Measurements from ENCODE around the gene CIB4. TPM values are rescaled to one million over a fixed set of nuclear protein-coding genes. Genes with fewer than 3 reads are reported as not detected.

The CIB4 gene
- total RNA-seq, 1 donor from 2014 or later: not detected

DNA sequence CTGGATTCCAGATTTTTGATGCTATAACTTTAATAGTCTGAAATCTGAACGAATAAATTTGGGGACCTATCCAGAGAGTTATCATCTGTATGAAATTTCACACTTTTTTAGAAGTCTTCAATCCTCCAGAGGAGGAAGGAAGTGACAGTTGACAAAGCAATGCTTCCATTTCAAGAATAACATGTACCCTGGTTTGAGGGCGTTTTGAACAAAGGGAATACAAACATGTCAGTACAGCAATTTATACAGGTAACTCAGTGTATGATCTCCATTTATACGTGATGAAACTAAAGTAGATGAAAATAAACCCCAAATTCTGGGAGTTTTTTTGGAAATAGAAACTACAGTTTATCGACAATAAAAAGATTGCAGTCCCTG, 42.2 kb downstream of the CIB4 start:
- Mint-ChIP-seq H3K36me3 (ENCODE audit: low read depth) (no peaks in the 10 kb centered on the region), H3K4me3 (ENCODE audit: unreplicated experiment) (no peak overlapping the region), H3K27ac (ENCODE audit: unreplicated experiment) (no peak overlapping the region), H3K27me3 (ENCODE audit: low read depth) (peaks cover 48% of the 10 kb centered on the region), H3K4me1 (ENCODE audit: low read depth) (no peaks in the 10 kb centered on the region), H3K9me3 (ENCODE audit: low read depth) (no peaks in the 10 kb centered on the region)
- TF ChIP-seq, protein P1, sequence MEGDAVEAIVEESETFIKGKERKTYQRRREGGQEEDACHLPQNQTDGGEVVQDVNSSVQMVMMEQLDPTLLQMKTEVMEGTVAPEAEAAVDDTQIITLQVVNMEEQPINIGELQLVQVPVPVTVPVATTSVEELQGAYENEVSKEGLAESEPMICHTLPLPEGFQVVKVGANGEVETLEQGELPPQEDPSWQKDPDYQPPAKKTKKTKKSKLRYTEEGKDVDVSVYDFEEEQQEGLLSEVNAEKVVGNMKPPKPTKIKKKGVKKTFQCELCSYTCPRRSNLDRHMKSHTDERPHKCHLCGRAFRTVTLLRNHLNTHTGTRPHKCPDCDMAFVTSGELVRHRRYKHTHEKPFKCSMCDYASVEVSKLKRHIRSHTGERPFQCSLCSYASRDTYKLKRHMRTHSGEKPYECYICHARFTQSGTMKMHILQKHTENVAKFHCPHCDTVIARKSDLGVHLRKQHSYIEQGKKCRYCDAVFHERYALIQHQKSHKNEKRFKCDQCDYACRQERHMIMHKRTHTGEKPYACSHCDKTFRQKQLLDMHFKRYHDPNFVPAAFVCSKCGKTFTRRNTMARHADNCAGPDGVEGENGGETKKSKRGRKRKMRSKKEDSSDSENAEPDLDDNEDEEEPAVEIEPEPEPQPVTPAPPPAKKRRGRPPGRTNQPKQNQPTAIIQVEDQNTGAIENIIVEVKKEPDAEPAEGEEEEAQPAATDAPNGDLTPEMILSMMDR (IDR thresholded peaks at IDR 0.05): no peak
- no peak for DNase-seq (ENCODE audit: low spot score)

DNA sequence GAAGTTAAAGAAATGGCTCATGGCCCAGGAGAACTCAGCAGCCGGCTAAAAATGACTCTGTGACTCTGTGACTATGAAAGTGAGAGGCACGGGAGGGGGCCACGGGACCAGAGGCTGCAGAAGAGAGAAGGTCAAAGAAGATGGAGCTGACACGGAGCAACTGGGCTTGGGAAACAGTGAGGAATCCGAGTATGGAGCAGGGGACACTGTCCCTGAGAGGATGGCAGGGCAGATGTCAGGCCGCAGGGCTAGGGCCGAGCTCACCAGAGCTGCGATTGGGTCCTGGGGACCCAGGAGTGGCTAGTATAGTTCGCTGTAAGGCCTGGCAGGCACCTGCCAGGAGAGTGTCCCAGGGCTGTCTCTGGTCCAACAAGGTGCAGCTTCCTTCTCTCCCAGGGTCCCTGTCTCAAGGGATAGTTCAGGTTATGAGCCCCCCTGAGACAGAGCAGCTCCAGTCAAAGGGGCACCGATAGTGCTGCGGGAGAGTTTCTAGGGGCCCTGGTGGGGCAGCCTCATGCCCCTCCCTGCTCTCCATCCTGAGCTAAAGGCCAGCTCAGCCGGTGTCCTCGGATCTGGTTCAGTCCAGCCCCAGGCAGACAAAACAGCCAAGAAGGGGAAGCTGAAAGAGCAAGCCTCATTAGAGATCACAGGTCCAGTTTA, 42.7 kb downstream of the CIB4 start:
- no peak overlapping the region for H3K27ac Mint-ChIP-seq (ENCODE audit: unreplicated experiment)
- H3K36me3 Mint-ChIP-seq (ENCODE audit: low read depth): no peaks in the 10 kb centered on the region
- no peak for DNase-seq (ENCODE audit: low spot score)
- H3K4me1 Mint-ChIP-seq (ENCODE audit: low read depth): no peaks in the 10 kb centered on the region
- TF ChIP-seq, protein P1 (IDR thresholded peaks at IDR 0.05): no peak
- no peaks in the 10 kb centered on the region for H3K9me3 Mint-ChIP-seq (ENCODE audit: low read depth)
- peaks cover 51% of the 10 kb centered on the region for H3K27me3 Mint-ChIP-seq (ENCODE audit: low read depth)
- H3K4me3 Mint-ChIP-seq (ENCODE audit: unreplicated experiment): no peak overlapping the region

DNA sequence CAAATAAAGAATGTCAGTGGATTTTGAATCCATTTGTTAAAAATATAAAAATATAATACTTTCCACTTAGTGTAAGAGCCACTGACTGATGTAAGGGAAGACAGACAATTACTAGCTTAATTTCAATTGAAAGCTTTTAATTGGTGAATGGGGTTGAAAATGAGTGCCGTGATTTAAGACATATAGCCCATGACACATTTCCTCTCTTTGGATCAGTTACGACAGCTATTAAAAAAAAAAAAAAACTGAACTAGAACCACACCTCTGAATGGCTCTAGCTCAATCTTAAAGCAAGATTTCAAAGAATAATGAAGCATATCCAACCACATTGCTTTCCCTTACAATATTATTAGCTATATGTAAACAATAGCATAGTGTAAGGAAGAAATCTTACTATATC, 44.0 kb downstream of the CIB4 start:
- Mint-ChIP-seq H3K4me1 (ENCODE audit: low read depth) (no peaks in the 10 kb centered on the region), H3K36me3 (ENCODE audit: low read depth) (no peaks in the 10 kb centered on the region), H3K4me3 (ENCODE audit: unreplicated experiment) (no peak overlapping the region), H3K9me3 (ENCODE audit: low read depth) (no peaks in the 10 kb centered on the region), H3K27ac (ENCODE audit: unreplicated experiment) (no peak overlapping the region), H3K27me3 (ENCODE audit: low read depth) (peaks cover 50% of the 10 kb centered on the region)
- DNase-seq (ENCODE audit: low spot score): no peak
- TF ChIP-seq, protein P1 (IDR thresholded peaks at IDR 0.05): no peak

DNA sequence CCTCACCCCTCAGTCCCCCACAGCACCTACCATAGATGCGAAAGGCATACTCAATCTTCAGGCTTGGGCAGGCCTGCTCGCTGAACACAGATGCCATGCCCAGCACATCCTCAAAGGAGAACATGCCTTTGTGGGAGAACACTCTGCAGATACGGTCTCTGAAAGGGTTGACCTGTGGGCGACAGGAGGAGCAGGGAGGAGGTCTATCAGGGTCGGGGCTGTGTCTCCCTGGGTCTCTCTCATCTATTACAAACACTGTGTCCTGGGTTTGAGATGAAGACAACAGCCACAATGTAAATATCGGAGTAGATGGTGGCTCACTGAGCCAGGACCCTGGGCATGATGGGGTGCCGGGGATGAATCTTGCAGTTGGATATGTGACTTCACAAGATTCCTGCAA, 46.0 kb downstream of the CIB4 start:
- DNase-seq (ENCODE audit: low spot score): no peak
- no peak overlapping the region for H3K27ac Mint-ChIP-seq (ENCODE audit: unreplicated experiment)
- no peaks in the 10 kb centered on the region for H3K36me3 Mint-ChIP-seq (ENCODE audit: low read depth)
- TF ChIP-seq, protein P1 (IDR thresholded peaks at IDR 0.05): no peak
- H3K4me3 Mint-ChIP-seq (ENCODE audit: unreplicated experiment): no peak overlapping the region
- peaks cover 50% of the 10 kb centered on the region for H3K27me3 Mint-ChIP-seq (ENCODE audit: low read depth)
- no peaks in the 10 kb centered on the region for H3K4me1 Mint-ChIP-seq (ENCODE audit: low read depth)
- no peaks in the 10 kb centered on the region for H3K9me3 Mint-ChIP-seq (ENCODE audit: low read depth)

DNA sequence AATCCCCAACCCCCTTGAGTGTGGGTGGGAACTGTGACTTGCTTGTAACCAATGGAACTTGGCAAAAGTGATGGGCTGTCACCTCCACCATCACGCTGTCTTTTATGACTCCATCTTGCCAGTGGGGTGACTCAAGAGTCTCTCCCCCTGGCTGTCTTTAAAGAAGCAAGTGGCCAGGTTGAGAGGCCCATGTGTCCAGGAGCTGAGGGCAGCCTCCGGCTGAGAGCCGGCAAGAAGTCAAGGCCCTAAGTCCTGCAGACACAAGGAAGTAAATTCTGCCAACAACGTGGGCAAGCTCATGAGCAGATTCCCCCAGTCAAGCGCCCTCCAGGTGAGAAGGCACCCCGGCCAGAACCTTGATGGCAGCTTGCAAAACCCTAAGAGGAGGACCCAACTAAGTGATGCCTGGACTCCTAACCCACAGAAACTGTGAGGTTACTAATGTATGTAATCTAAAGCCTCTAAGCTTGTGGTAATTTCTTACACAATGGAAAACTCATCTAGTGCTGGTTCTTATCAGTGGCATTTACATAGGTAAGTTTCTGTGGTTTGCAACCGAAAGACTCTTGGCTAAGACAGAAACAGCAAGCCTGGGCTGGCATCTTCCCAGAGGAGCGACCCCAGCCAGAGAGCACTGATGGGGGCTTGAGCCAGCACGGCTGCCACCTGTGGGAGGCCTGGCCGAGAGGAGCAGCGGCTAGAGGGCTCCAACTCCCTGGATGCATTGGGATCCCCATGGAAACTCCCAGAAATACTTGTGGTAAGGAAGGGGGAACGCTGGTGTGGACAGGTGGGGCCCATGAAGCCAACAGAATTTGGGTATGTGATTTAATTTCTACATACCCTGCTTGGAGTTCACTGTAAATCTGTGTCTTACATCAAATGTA, 49.3 kb downstream of the CIB4 start:
- TF ChIP-seq, protein P1 (IDR thresholded peaks at IDR 0.05): no peak
- Mint-ChIP-seq H3K36me3 (ENCODE audit: low read depth) (no peaks in the 10 kb centered on the region), H3K27ac (ENCODE audit: unreplicated experiment) (no peak overlapping the region), H3K4me1 (ENCODE audit: low read depth) (no peaks in the 10 kb centered on the region), H3K4me3 (ENCODE audit: unreplicated experiment) (no peak overlapping the region), H3K27me3 (ENCODE audit: low read depth) (peaks cover 60% of the 10 kb centered on the region), H3K9me3 (ENCODE audit: low read depth) (no peaks in the 10 kb centered on the region)
- peak; percentile 48 for DNase-seq (ENCODE audit: low spot score)
